ENCODE measurements around the gene GRPEL2. TPM values are rescaled to one million over a fixed set of nuclear protein-coding genes. Genes with fewer than 3 reads are reported as not detected.

GRPEL2 gene
- total and polyA plus RNA-seq, 4 donors, result 6.6 to 20.2 (median 16.0) TPM

DNA sequence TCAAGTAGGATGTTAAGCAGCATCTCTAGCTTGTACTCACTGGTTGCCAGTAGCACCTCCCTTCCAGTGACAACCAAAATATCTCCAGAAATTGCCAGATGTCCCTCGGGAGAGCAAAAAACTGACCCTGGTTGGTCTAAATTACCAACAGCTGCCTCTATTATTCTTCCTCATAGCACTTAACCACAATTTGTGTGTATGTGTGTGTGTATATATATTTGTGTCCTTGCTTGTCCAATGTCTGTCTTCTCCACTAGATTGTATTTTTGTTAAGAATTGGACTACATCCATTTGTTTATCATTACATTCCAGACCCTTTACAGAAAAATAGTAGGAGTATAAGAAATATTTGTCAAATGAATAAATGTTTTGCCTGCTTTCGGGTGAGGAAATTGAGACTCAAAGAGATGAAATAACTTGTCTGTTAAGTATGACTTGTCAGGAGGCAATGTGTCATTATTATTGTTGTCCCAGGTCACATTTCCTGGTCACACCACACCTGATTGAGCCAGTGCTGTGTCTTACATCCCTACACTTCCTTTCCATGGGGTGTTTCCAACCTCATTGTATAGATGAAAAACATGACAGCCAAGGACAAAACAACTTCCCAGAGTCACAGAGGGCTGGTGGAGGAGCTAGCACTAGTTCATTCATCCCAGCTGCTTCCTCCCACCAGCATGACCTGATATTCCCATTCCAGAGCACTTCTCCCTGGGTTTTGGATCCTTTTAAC, 11.4 kb upstream of the GRPEL2 start:
- DNase-seq (peak in 2 of 3 donors; percentile 23 to 53), ATAC-seq (ENCODE audit: insufficient read depth, low FRiP score) (no peak)
- TF ChIP-seq CTCF (IDR thresholded peaks at IDR 0.05; ENCODE audit: control extremely low read depth, extremely low read depth), result no peak
- 79 to 85% methylated on average over 2 of the region's 2 CpGs for WGBS, 2 donors
- Histone ChIP-seq H3K36me3 (ENCODE audit: control insufficient read depth in 4 of 4, insufficient read depth in 4 of 4, low read length in 4 of 4) (peaks cover 0 to 32% (median 3%) of the 10 kb centered on the region in 4 donors), H3K27me3 (ENCODE audit: control insufficient read depth in 3 of 3, insufficient read depth in 3 of 3, low read length in 2 of 3) (no peaks in the 10 kb centered on the region), H3K9me3 (ENCODE audit: control insufficient read depth in 4 of 4, insufficient read depth in 3 of 4, low read length in 3 of 4) (peaks cover 0 to 2% (median 0%) of the 10 kb centered on the region in 4 donors), H3K9ac (ENCODE audit: insufficient read depth in 1 of 2, low read length in 2 of 2) (no peak overlapping the region), H3K4me3 (no peak overlapping the region), H3K27ac (ENCODE audit: low read depth in 1 of 2, low read length in 1 of 2) (peak overlapping the region in 1 of 2 donors; percentile 47), H3K4me1 (ENCODE audit: control insufficient read depth in 5 of 5, insufficient read depth in 5 of 5, low read length in 5 of 5) (peaks cover 0 to 6% (median 0%) of the 10 kb centered on the region in 5 donors)

- WGBS, 2 donors, result 93 to 96% methylated on average over 4 of the region's 4 CpGs
- peaks cover 0 to 40% (median 5%) of the 10 kb centered on the region in 4 donors for H3K36me3 ChIP-seq (ENCODE audit: control insufficient read depth in 4 of 4, insufficient read depth in 4 of 4, low read length in 4 of 4)
These were observed 7.6 kb upstream of the GRPEL2 start for GRCh38 chr5:149337736-149338135.

GRCh38 chr5:149338364-149338763, 6.9 kb upstream of the GRPEL2 start:
- ATAC-seq (ENCODE audit: insufficient read depth, low FRiP score) (no peak), DNase-seq (no peak)
- H3K27ac ChIP-seq (ENCODE audit: low read depth in 1 of 2, low read length in 1 of 2), result no peak overlapping the region
- 81 to 91% methylated on average over 1 of the region's 1 CpG for WGBS, 2 donors
- H3K4me1 ChIP-seq (ENCODE audit: control insufficient read depth in 5 of 5, insufficient read depth in 5 of 5, low read length in 5 of 5), result peaks cover 0 to 6% (median 0%) of the 10 kb centered on the region in 5 donors
- no peak overlapping the region for H3K4me3 ChIP-seq
- H3K9me3 ChIP-seq (ENCODE audit: control insufficient read depth in 4 of 4, insufficient read depth in 3 of 4, low read length in 3 of 4), result no peaks in the 10 kb centered on the region
- H3K9ac ChIP-seq (ENCODE audit: insufficient read depth in 1 of 2, low read length in 2 of 2), result no peak overlapping the region
- no peak for TF ChIP-seq CTCF (IDR thresholded peaks at IDR 0.05; ENCODE audit: control extremely low read depth, extremely low read depth)
- H3K36me3 ChIP-seq (ENCODE audit: control insufficient read depth in 4 of 4, insufficient read depth in 4 of 4, low read length in 4 of 4), result peaks cover 0 to 40% (median 4%) of the 10 kb centered on the region in 4 donors
- no peaks in the 10 kb centered on the region for H3K27me3 ChIP-seq (ENCODE audit: control insufficient read depth in 3 of 3, insufficient read depth in 3 of 3, low read length in 2 of 3)

More at GRCh38 chr5:149337736-149338135, 7.6 kb upstream of the GRPEL2 start:
- Histone ChIP-seq H3K9ac (ENCODE audit: insufficient read depth in 1 of 2, low read length in 2 of 2) (no peak overlapping the region), H3K9me3 (ENCODE audit: control insufficient read depth in 4 of 4, insufficient read depth in 3 of 4, low read length in 3 of 4) (no peaks in the 10 kb centered on the region), H3K4me1 (ENCODE audit: control insufficient read depth in 5 of 5, insufficient read depth in 5 of 5, low read length in 5 of 5) (peaks cover 0 to 6% (median 0%) of the 10 kb centered on the region in 5 donors), H3K27ac (ENCODE audit: low read depth in 1 of 2, low read length in 1 of 2) (no peak overlapping the region), H3K4me3 (no peak overlapping the region), H3K27me3 (ENCODE audit: control insufficient read depth in 3 of 3, insufficient read depth in 3 of 3, low read length in 2 of 3) (no peaks in the 10 kb centered on the region)
- TF ChIP-seq CTCF (IDR thresholded peaks at IDR 0.05; ENCODE audit: control extremely low read depth, extremely low read depth), result no peak
- DNase-seq (no peak), ATAC-seq (ENCODE audit: insufficient read depth, low FRiP score) (no peak)

Data from lung (tissue), 12 donors.